ACHN (cell line): Measurements from ENCODE around the gene EEF1A1.
"Not testable (repeated sequence)": the region's sequence is repeated elsewhere in the genome, so short reads cannot be mapped to it uniquely, and the experiment has no call there.

Experiments
- DNase-seq: peaks from one replicate; pipeline ENCODE4 v3.0.0-alpha.2; 2015
- in situ Hi-C: cut with HindIII; loops from 2 replicates; pipeline ENCODE4 v1.10.0; 2017; ENCODE audit warnings: low sequenced_read_pairs, low pct_ligation_motif_present, low pct_unique_long_range_greater_than_20kb

Gene EEF1A1

DNA sequence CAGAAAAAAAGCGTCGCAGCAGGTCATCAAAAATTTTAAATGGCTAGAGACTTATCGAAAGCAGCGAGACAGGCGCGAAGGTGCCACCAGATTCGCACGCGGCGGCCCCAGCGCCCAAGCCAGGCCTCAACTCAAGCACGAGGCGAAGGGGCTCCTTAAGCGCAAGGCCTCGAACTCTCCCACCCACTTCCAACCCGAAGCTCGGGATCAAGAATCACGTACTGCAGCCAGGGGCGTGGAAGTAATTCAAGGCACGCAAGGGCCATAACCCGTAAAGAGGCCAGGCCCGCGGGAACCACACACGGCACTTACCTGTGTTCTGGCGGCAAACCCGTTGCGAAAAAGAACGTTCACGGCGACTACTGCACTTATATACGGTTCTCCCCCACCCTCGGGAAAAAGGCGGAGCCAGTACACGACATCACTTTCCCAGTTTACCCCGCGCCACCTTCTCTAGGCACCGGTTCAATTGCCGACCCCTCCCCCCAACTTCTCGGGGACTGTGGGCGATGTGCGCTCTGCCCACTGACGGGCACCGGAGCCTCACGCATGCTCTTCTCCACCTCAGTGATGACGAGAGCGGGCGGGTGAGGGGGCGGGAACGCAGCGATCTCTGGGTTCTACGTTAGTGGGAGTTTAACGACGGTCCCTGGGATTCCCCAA, at the start of gene EEF1A1:
Gene EEF1A1, minus strand, starts transcription at position 345 of the 663 bp plus-strand sequence. CDS start 1,006 bp downstream, outside the sequence.
- peak; percentile 98 for DNase-seq
- in situ Hi-C loops: no loop called here

DNA sequence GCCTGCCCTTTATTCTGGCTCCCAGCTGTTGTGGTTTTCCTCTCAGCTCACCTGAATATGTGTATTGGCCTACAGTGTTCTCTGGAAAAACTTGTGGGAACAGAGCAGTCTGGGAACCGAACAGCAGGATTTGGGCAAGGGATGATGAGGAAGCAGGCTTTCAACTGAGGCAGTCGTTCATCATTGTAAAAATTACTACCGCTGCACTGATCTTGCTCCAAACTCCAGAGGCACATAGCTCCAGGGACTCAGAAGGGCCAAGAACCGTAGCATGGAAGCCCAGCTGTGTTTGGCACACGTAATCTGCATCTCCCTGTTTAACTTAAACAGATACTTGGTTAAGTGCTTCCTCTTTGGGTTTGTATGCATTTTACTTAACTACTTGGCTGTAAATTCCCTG, 48.3 kb upstream of the EEF1A1 start:
- in situ Hi-C loops: no loop called here
- DNase-seq: no peak

DNA sequence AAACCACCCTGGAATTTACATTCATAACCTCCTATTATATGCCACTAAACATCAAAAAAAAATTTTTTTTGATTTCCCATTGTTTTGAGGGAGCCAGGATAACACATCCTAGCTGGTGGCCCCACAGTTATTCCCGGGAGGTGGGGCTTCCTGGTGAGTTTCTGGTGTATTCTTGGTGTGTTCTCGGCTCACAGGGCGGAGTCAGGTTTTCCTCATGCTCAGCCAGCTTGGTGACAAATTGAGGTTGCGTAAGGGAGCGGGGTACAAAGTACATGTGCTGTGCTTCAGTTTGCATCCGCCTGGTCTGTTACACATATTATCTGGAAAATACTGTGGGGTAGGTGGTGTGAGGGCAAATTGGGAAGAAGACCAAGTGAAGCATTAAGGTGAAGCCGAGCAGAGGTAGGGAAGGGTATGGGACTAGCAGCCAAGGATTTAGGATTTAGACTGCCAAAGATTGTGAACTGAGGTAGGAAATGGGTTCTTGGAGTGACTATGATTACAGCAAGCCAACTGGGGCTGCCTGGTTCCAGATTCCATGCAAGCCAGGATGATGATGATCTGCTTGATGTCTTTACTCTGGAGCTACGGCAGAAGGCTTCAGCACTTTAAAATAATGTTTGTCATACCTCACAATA, 46.2 kb upstream of the EEF1A1 start:
- peak; percentile 55 for DNase-seq
- in situ Hi-C loops: no loop called here

DNA sequence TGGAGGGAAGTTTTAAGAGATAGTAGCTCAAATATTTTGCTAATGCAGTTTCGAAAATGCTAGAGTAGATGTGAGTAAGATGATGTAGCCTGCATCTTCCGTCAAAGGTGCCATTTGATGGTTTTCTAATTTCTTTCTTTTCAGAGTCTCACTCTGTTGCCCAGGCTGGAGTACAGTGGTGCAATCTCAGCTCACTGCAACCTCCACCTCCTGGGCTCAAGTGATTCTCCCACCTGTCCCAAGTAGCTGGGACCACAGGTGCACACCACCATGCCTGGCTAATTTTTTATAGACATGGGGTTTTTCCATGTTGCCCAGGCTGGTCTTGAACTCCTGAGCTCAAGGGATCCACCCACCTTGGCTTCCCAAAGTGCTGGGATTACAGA, 45.6 kb upstream of the EEF1A1 start:
- in situ Hi-C loops, DNase-seq: not testable (repeated sequence)

DNA sequence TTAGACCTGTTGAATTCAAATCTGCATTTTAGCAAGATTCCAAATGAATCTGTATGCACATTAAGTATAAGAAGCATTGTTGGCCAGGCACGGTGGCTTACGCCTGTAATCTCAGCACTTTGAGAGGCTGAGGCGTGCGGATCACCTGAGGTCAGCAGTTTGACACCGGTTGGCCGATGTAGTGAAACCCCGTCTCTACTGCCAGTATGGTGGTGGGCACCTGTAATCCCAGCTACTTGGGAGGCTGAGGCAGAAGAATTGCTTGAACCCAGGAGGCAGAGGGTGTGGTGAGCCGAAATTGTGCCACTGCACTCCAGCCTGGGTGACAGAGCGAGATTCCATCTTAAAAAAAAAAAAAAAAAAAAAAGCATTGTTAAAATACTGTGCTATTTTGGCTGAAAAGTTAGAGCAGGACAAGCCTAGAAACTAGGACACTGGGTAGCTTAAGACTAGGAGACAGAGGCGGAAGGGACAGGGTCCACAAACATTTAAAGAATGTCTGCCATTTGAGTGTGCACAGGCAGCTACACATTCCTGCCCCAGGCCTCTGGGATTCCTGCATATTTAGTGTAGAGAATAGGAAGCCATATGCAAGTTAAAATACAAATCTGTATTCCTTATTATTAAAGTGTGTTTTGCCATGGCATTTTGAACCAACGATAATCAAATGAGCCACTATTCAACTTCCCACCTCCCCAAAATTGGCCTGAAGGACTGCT, 45.1 kb upstream of the EEF1A1 start:
- DNase-seq: peak; percentile 17
- in situ Hi-C loops: no loop called here

DNA sequence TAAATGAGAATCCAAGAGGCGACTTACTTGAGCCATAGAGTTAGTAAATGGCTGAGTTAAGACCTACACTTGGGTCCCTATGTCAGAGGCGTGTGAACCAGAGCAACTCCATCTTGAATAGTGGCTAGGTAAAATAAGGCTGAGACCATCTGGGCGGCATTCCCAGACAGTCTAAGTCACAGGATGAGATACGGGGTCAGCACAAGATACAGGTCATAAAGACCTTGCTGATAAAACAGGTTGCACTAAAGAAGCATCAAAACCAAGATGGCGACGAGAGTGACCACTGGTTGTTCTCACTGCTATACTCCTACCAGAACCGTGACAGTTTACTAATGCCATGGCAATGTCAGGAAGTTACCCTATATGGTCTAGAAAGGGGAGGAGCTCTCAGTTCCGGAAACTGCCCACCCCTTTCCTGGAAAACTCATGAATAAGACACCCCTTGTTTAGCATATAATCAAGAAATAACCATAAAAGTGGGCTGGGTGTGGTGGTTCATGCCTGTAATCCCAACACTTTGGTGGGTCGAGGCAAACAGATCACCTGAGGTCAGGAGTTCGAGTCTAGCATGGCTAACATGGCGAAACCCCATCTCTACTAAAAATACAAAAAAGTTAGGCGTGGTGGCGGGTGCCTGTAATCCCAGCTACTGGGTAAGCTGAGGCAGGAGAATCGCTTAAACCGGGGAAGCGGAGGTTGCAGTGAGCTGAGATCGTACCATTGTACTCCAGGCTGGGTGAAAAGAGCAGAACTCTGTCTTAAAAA, 43.9 kb upstream of the EEF1A1 start:
- in situ Hi-C loops: no loop called here
- no peak for DNase-seq

DNA sequence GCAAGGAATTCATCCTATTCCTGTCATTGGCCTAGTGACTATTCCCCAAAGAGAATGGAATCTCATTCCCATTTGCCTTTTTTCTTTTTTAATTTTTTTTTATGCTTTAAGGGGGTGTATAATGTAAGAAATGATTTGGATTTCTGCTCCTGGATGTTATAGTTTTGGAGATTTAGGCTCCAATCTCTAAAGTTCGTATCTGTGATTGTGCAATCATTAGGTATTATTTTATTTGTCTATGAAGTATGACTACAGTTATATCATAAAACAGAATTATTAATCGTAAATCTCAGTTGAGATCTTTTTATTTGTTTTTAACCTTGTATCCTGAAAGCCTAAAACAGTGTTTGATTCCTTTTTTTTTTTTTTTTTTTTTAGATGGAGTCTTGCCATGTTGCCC, 41.7 kb upstream of the EEF1A1 start:
- in situ Hi-C loops: no loop called here
- DNase-seq: no peak

DNA sequence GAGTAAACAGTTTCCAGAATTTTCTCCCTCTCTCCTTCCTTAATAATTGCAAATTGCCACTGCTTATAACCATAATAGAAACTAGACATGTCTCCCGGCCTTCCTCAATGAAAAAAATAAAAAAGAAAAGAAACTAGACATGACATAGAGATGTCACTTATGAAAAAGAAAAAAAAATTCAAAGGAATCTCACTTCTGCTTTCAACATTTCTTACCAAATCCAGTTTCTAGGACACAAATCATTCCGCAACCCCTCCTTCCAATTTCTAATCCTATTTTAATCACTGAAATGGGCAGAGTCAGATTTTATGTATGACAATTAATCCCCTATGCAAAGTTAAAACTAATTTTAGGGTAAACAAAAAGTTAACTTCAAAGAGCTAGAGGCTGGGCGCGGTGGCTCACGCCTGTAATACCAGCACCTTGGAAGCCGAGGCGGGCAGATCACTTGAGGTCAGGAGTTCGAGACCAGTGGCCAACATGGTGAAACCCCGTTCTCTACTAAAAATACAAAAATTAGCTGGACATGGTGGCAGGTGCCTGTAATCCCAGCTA, 40.1 kb upstream of the EEF1A1 start:
- no peak for DNase-seq
- in situ Hi-C loops: no loop called here

DNA sequence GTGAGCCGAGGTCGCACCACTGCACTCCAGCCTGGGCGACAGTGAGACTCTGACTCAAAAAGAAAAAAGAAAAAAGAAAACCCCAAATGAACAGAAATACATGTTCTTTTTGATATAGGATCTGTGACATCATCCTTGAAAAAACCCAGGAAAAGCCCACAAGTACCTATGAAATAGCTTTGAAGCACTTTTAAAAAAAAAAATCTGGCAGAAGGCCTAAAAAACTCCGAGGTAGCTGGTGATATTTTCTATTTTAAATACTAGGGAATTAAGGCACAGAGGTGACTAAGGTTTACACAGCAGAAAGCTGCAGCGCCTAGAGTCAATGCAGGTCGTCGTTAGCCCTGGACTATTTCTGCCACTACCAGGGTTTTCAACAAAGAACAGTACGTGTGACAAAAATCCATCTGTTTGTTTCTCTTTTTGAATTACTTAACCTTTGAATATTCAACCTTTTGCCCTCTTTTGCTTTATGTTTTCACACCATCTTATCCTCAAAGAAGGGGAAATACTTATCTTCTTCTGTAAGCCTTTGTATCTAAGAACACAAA, 39.4 kb upstream of the EEF1A1 start:
- DNase-seq: no peak
- in situ Hi-C loops: no loop called here

DNA sequence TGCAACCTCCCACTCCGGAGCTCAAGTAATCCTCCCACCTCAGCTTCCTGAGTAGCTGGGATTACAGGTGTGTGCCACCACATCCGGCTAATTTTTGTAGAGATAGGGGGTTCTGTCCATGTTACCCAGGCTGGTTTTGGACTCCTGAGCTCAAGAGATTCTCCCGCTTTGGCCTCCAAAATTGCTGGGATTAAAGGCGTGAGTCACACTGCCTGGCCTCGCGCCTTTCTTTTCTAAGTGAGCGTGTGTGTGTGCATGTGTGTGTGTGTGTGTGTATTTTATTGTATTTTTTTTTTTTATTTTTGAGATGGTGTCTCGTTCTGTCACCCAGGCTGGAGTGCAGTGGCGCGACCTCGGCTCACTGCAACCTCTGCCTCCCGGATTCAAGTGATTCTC, 38.6 kb upstream of the EEF1A1 start:
- in situ Hi-C loops, DNase-seq: not testable (repeated sequence)

DNA sequence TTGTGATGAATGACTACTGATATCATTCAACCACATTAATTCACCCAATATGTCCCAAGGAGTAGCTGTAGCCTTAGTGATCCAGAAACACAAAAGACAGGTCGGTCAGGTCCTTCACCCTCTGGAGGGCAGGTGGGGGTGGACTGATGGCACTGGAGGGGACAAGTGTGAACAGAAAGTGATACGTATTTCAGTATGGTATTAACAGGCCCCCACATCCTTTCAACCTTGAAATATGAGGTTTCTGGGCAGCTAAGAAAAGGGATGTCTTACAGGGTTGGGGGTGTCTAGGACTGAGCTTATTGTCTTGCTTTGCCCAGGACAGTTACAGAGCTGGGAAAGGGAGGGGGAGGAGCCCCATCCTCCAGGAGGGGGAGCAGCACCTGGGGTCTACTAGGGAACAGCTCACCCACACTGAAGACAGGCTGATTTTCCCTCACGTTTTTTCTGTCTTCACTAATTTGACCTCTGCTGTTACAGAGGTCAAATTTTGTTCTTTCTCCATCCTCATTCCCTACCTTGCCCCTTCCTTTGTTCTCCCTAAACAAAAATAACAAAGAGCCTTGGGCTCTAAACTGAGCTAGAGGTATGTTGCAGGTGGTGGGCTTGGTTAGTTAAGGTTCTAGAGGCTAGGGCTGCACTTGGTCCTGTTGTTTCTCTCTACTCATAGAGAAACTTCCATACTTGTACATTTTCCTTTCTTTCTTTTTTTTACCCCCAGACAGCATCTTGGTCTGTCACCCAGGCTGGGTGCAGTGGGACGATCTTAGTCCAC, 38.0 kb upstream of the EEF1A1 start:
- in situ Hi-C loops: no loop called here
- no peak for DNase-seq

DNA sequence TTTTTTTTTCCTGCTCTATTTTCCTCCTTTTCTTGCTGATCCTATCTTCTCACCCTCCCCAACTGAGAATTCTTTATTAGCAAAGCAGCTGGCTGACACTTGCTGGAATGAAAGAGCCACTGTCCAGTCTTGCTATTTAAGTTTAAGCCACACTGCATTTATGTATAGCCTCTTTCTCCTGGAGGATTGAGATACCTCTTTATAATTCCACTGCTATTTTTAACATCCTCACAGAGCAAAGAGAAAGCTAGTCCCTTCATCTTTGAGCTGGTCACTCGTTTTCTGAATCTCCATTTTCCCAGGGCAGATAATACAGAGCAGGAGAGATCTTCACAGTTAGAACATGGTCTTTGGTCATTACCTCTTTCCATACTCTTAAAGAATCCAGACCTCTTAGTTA, 36.0 kb upstream of the EEF1A1 start:
- in situ Hi-C loops: no loop called here
- no peak for DNase-seq

DNA sequence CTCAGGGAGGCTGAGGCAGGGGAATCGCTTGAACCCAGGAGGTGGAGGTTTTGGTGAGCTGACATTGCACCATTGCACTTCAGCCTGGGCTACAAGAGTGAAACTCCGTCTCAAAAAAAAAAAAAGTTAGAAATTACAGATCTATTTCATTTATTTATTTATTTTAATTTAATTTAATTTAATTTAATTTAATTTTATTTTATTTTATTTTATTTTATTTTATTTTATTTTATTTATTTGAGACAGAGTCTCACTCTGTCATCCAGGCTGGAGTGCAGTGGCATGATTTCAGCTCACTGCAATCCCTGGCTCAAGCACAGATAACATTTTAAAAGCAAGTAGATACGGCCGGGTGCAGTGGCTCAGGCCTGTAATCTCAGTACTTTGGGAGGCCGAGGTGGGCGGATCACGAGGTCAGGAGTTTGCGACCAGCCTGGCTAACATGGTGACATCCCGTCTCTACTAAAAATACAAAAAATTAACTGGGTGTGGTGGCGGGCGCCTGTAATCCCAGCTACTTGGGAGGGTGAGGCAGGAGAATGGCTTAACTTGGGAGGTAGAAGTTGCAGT, 34.6 kb upstream of the EEF1A1 start:
- in situ Hi-C loops, DNase-seq: not testable (repeated sequence)

DNA sequence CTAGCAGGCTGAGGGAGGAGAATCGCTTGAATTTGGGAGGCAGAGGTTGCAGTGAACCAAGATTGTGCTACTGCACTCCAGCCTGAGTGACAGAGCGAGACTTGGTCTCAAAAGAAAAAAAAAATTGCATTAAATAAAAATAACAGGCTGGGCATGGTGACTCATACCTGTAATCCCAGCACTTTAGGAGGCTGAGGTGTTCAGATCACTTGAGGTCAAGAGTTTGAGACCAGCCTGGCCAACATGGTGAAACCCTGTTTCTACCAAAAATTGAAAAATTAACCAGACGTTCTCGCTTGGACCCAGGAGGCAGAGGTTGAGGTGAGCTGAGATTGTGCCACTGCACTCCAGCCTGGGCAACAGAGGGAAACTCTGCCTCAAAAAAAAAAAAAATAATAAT, 30.3 kb upstream of the EEF1A1 start:
- in situ Hi-C loops, DNase-seq: not testable (repeated sequence)

DNA sequence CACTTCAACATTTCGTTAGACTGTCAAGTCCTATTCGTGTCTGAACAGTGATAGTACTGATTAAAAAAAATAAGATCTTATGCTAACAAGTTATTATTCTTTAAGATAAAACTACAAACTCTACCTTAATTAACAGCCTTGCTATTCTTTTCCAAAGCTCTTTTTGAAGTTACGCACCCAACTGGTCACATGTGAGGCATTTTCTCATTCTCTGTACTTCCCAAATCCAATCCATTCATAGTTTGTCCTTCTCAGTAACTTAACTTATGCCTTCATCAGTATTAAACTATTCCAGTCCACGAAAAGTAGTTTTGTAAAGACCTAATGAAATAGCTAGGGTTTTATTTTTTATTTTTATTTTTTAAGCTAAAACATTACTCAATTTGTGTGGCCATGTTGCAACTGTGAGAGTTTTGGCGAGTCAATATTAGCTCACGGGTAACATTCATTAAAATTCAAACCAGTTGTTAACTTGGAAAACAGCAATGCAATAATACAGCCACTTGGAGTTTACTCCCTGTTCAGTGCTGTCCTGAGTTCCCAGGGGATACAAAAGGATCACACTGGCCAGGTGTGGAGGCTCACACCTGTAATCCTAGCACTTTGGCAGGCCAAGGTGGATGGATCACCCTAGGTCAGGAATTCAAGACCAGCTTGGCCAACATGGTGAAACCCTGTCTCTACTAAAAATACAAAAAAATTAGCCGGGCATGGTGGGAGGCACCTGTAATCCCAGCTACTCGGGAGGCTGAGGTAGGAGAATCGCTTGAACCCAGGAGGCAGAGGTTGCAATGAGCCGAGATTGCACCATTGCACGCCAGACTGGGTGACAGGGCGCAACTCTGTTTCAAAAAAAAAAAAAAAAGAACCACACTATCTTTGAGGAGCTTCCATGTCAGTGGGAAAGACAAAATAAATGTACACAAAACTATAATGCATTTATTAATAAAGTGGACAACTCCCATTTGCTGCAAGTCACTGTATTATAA, 27.9 kb upstream of the EEF1A1 start:
- in situ Hi-C loops: no loop called here
- no peak for DNase-seq

DNA sequence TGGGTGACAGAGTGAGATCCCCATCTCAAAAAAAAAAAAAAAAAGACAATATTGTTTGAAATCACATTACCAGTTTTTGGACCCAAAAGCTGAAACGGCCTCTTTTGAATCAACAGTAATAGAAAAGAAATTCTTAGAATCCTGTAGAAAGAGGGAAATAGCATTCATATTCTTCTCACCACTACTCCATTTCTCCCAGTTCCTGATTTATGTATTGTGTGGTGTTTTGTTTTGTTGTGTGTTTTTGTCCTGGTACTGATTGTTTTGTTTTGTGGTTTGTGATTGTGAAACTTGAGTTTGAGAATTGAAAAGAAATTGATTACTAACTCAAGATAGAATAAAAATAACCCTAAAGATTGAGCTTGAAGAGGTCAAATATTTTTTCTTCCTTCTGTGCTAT, 26.2 kb upstream of the EEF1A1 start:
- in situ Hi-C loops: no loop called here
- DNase-seq: no peak
